Measurements from ENCODE around the gene RBM39.

DNA sequence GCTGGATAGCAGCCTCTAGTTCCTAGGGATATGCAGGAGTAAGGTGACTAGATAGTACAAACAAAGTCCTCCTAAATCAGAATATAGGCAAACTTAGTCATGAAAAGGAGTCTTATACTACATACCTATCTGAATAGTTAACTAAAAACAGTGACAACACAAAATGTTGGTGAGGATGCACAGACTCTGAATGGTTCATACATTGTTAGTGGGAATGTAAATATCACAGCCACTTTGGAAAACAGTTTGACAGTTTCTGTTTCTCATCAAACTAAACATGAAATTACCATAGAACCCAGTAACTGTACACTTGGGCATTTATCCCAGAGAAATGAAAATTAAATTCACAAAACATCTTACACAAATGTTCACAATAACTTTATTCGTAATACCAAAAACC, 60.1 kb downstream of the RBM39 start:
- TF ChIP-seq, protein P1, sequence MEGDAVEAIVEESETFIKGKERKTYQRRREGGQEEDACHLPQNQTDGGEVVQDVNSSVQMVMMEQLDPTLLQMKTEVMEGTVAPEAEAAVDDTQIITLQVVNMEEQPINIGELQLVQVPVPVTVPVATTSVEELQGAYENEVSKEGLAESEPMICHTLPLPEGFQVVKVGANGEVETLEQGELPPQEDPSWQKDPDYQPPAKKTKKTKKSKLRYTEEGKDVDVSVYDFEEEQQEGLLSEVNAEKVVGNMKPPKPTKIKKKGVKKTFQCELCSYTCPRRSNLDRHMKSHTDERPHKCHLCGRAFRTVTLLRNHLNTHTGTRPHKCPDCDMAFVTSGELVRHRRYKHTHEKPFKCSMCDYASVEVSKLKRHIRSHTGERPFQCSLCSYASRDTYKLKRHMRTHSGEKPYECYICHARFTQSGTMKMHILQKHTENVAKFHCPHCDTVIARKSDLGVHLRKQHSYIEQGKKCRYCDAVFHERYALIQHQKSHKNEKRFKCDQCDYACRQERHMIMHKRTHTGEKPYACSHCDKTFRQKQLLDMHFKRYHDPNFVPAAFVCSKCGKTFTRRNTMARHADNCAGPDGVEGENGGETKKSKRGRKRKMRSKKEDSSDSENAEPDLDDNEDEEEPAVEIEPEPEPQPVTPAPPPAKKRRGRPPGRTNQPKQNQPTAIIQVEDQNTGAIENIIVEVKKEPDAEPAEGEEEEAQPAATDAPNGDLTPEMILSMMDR (IDR thresholded peaks at IDR 0.05 in 2 of 3, conservative IDR thresholded peaks at IDR 0.05 in 1 of 3; ENCODE audit: control insufficient read depth in 2 of 3, extremely low read depth in 1 of 3, insufficient read depth in 1 of 3, low read depth in 3 of 3, low read length in 3 of 3), result no peak
- no peak for TF ChIP-seq KDM1A (IDR thresholded peaks at IDR 0.05; ENCODE audit: borderline replicate concordance)
- TF ChIP-seq DPF2 (IDR thresholded peaks at IDR 0.05), result no peak
- TF ChIP-seq NFYB (IDR thresholded peaks at IDR 0.05; ENCODE audit: insufficient read depth, low read depth, low read length), result no peak
- TF ChIP-seq YY1 (IDR thresholded peaks at IDR 0.05; ENCODE audit: low read depth, low read length), result no peak
- TF ChIP-seq SUZ12 (IDR thresholded peaks at IDR 0.05; ENCODE audit: unreplicated experiment), result no peak

All from GM12878 (cell line).